PFSK-1 (cell line): ENCODE measurements around the gene PREP.

ENCODE experiments used
- SIN3A ChIP-seq: IDR thresholded peaks from 2 replicates; pipeline ENCODE4 v1.6.1; 2012; ENCODE audit warnings: mild to moderate bottlenecking, low read length, moderate library complexity, borderline replicate concordance; ENCODE audit not compliant: insufficient read depth
- TAF1 ChIP-seq: IDR thresholded peaks from 2 replicates; pipeline ENCODE4 v1.6.1; 2012; ENCODE audit warnings: low read length, control low read depth, borderline replicate concordance; ENCODE audit not compliant: insufficient read depth
- TF ChIP-seq, protein P1 (sequence below), 2 experiments: IDR thresholded peaks; 2 replicates each; pipeline versions ENCODE4 v1.6.1 to v1.8.0; 2011 to 2012; ENCODE audit warnings: low read depth in 2 of 2, low read length in 2 of 2, control low read depth in 1 of 2, inconsistent platforms in 1 of 2, mild to moderate bottlenecking in 1 of 2, moderate library complexity in 1 of 2; ENCODE audit not compliant: insufficient read depth in 1 of 2

GRCh38 chr6:105273589-105273988 lies 129.3 kb downstream of the PREP start:
- TF ChIP-seq TAF1 (no peak), SIN3A (no peak)
- TF ChIP-seq, protein P1, sequence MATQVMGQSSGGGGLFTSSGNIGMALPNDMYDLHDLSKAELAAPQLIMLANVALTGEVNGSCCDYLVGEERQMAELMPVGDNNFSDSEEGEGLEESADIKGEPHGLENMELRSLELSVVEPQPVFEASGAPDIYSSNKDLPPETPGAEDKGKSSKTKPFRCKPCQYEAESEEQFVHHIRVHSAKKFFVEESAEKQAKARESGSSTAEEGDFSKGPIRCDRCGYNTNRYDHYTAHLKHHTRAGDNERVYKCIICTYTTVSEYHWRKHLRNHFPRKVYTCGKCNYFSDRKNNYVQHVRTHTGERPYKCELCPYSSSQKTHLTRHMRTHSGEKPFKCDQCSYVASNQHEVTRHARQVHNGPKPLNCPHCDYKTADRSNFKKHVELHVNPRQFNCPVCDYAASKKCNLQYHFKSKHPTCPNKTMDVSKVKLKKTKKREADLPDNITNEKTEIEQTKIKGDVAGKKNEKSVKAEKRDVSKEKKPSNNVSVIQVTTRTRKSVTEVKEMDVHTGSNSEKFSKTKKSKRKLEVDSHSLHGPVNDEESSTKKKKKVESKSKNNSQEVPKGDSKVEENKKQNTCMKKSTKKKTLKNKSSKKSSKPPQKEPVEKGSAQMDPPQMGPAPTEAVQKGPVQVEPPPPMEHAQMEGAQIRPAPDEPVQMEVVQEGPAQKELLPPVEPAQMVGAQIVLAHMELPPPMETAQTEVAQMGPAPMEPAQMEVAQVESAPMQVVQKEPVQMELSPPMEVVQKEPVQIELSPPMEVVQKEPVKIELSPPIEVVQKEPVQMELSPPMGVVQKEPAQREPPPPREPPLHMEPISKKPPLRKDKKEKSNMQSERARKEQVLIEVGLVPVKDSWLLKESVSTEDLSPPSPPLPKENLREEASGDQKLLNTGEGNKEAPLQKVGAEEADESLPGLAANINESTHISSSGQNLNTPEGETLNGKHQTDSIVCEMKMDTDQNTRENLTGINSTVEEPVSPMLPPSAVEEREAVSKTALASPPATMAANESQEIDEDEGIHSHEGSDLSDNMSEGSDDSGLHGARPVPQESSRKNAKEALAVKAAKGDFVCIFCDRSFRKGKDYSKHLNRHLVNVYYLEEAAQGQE (IDR thresholded peaks at IDR 0.05; ENCODE audit: insufficient read depth in 1 of 2, low read depth in 2 of 2, low read length in 2 of 2): no peak
